ENCODE results near the gene ZBTB1. TPM values are rescaled to one million over a fixed set of nuclear protein-coding genes. Genes with fewer than 3 reads are reported as not detected.

ZBTB1 gene, protein sequence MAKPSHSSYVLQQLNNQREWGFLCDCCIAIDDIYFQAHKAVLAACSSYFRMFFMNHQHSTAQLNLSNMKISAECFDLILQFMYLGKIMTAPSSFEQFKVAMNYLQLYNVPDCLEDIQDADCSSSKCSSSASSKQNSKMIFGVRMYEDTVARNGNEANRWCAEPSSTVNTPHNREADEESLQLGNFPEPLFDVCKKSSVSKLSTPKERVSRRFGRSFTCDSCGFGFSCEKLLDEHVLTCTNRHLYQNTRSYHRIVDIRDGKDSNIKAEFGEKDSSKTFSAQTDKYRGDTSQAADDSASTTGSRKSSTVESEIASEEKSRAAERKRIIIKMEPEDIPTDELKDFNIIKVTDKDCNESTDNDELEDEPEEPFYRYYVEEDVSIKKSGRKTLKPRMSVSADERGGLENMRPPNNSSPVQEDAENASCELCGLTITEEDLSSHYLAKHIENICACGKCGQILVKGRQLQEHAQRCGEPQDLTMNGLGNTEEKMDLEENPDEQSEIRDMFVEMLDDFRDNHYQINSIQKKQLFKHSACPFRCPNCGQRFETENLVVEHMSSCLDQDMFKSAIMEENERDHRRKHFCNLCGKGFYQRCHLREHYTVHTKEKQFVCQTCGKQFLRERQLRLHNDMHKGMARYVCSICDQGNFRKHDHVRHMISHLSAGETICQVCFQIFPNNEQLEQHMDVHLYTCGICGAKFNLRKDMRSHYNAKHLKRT
- total RNA-seq: 167 TPM
- polyA plus RNA-seq: 10 to 100 TPM; 53.5 to 58.6 (median 56.5) TPM

DNA sequence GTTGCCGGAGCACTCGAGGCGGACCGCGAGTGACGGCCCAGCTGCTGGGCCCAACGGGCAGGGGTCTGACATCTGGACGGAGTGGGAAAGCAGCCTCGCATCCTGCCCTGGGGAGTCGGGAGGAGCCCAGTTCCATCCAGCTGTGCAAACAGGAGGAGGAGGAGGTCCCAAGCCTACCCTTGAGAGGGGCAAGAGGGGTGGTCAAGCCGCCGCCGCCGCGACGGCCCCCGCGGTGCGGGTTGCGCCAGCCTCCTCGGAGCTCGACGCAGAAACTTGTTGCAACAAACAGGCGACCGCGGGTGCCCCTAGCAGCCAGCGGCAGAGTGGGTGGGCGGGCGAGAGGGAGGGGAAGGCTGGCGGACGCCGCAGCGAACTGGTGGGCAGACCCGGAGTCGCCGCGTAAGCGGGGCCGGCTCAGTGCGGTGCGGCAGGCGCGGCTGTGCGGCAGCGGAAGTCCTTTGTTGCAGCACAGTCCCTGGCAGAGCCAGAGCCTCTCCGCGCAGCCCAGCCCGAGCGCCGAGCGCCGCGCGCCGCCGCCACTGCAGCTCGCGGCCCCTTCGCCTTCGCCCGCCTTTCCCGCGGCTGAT, at the start of gene ZBTB1:
ZBTB1 (plus strand) TSS at position 461 of the 587 bp plus-strand sequence. CDS start 16,735 bp downstream, outside the sequence.
- Mint-ChIP-seq H3K4me3 (peak within 1 kb of the TSS; percentile 90 to 100 (median 96)), H3K27ac (peak within 1 kb of the TSS; percentile 94 to 100 (median 100)), H3K36me3 (peaks cover 9% of the 10 kb centered on the region), H3K4me1 (peaks cover 24 to 68% (median 51%) of the 10 kb centered on the region in 4 donors), H3K9me3 (peaks cover 0 to 2% (median 0%) of the 10 kb centered on the region in 7 donors), H3K27me3 (peaks cover 8% of the 10 kb centered on the region)
- H3K4me1 ChIP-seq (ENCODE audit: control insufficient read depth, insufficient read depth, low read length, poor library complexity, severe bottlenecking): peaks cover 74% of the 10 kb centered on the region
- DNase-seq (peak; percentile 82 to 91 (median 90)), ATAC-seq (ENCODE audit: low read depth in 2 of 2) (peak; percentile 42)
- no peaks in the 10 kb centered on the region for H3K9me3 ChIP-seq (ENCODE audit: control insufficient read depth in 2 of 2, low read length in 2 of 2)
- no peaks in the 10 kb centered on the region for H3K36me3 ChIP-seq (ENCODE audit: control insufficient read depth, insufficient read depth, low read length)
- H3K27ac ChIP-seq (ENCODE audit: insufficient read depth, low read length, poor library complexity, severe bottlenecking): peak within 1 kb of the TSS; percentile 100
- no peaks in the 10 kb centered on the region for H3K27me3 ChIP-seq (ENCODE audit: control insufficient read depth, insufficient read depth, low read length)
- peak within 1 kb of the TSS; percentile 94 for H3K4me3 ChIP-seq (ENCODE audit: low read depth, low read length)

DNA sequence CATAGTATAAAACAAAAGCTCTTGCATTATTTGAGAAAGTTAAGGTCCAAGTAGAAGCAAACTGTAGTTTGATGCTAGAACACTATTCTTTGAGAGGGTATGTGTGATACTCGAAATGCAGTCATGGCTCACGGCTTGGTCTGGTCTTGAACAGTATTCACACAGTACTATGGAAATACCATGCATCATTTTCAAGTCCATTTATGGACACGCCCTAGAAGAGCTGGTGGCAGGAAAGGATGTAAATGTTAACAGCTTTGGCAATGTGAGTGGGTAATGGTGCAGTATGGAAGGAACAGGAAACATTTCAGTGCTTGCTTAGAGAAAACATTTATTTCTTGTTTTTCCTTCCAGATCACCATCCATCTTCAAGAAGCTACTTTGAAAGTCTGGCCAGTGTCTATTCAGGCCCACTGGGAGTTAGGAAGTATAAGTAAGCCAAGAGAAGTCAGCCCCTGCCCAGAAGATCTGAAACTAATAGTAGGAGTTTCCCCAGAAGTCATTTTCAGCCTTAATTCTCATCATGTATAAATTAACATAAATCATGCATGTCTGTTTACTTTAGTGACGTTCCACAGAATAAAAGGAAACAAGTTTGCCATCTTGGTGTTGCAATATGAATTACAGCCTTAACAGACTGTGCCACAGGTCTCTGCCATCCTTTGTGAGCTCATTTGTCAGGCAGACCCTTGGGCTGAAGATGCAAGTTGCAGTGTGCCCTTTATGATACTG, 45.0 kb upstream of the ZBTB1 start:
- no peaks in the 10 kb centered on the region for H3K27me3 Mint-ChIP-seq
- H3K4me3 Mint-ChIP-seq: peak overlapping the region in 1 of 4 donors; percentile 17
- H3K4me1 Mint-ChIP-seq: peaks cover 6 to 22% (median 10%) of the 10 kb centered on the region in 4 donors
- peak overlapping the region in 2 of 3 donors; percentile 13 to 65 for H3K27ac Mint-ChIP-seq
- Histone ChIP-seq H3K36me3 (ENCODE audit: control insufficient read depth, insufficient read depth, low read length) (peaks cover 14% of the 10 kb centered on the region), H3K4me3 (ENCODE audit: low read depth, low read length) (no peak overlapping the region), H3K27ac (ENCODE audit: insufficient read depth, low read length, poor library complexity, severe bottlenecking) (no peak overlapping the region), H3K27me3 (ENCODE audit: control insufficient read depth, insufficient read depth, low read length) (no peaks in the 10 kb centered on the region), H3K9me3 (ENCODE audit: control insufficient read depth in 2 of 2, low read length in 2 of 2) (no peaks in the 10 kb centered on the region), H3K4me1 (ENCODE audit: control insufficient read depth, insufficient read depth, low read length, poor library complexity, severe bottlenecking) (peaks cover 6% of the 10 kb centered on the region)
- no peak for ATAC-seq (ENCODE audit: low read depth in 2 of 2)
- H3K36me3 Mint-ChIP-seq: peaks cover 19% of the 10 kb centered on the region
- H3K9me3 Mint-ChIP-seq: no peaks in the 10 kb centered on the region
- DNase-seq: no peak

DNA sequence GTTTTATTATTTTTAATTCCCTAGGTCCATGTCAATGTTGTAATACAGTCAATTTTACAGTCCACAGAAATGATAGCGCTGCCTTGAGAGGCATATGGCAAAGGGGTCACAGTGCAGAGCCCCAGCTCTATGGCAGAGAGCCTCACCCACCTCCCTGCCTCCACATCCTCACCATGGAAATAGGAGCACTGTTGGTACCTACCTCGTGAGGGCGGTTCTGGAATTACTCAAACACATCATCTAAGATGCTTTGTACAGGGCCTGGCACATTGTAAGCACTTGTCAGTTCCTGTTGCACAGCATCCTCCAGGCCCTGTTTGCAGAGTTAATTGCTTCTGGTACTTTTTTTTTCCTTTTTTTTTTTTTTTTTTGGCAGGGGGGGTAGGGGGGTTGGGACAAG, 43.3 kb upstream of the ZBTB1 start:
- no peaks in the 10 kb centered on the region for H3K9me3 Mint-ChIP-seq
- H3K27ac Mint-ChIP-seq: no peak overlapping the region
- ATAC-seq (ENCODE audit: low read depth in 2 of 2) (no peak), DNase-seq (no peak)
- no peaks in the 10 kb centered on the region for H3K9me3 ChIP-seq (ENCODE audit: control insufficient read depth in 2 of 2, low read length in 2 of 2)
- no peaks in the 10 kb centered on the region for H3K27me3 Mint-ChIP-seq
- no peak overlapping the region for H3K27ac ChIP-seq (ENCODE audit: insufficient read depth, low read length, poor library complexity, severe bottlenecking)
- H3K4me1 ChIP-seq (ENCODE audit: control insufficient read depth, insufficient read depth, low read length, poor library complexity, severe bottlenecking): peaks cover 19% of the 10 kb centered on the region
- peaks cover 5% of the 10 kb centered on the region for H3K36me3 ChIP-seq (ENCODE audit: control insufficient read depth, insufficient read depth, low read length)
- no peaks in the 10 kb centered on the region for H3K27me3 ChIP-seq (ENCODE audit: control insufficient read depth, insufficient read depth, low read length)
- peaks cover 9% of the 10 kb centered on the region for H3K36me3 Mint-ChIP-seq
- peaks cover 11 to 32% (median 19%) of the 10 kb centered on the region in 4 donors for H3K4me1 Mint-ChIP-seq
- no peak overlapping the region for H3K4me3 Mint-ChIP-seq
- H3K4me3 ChIP-seq (ENCODE audit: low read depth, low read length): no peak overlapping the region

DNA sequence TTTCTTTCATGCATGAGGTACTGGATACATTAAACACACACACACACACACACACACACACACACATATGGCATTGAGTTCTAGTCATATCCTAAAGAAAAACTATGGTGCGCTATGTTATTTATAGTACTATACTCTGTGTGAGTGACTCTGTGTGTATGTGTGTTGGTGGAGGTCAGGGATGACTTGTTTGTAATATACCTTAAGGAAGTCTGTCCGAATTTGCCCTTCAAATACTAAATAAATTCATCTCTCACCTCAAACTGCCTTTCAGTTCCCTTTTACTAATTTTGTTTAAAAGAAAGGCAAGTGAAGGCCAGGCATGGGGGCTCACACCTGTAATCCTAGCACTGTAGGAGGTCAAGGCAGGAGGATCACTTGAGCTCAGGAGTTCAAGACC, 41.4 kb upstream of the ZBTB1 start:
- Histone ChIP-seq H3K36me3 (ENCODE audit: control insufficient read depth, insufficient read depth, low read length) (peaks cover 5% of the 10 kb centered on the region), H3K27me3 (ENCODE audit: control insufficient read depth, insufficient read depth, low read length) (no peaks in the 10 kb centered on the region), H3K9me3 (ENCODE audit: control insufficient read depth in 2 of 2, low read length in 2 of 2) (no peaks in the 10 kb centered on the region), H3K27ac (ENCODE audit: insufficient read depth, low read length, poor library complexity, severe bottlenecking) (no peak overlapping the region), H3K4me3 (ENCODE audit: low read depth, low read length) (no peak overlapping the region), H3K4me1 (ENCODE audit: control insufficient read depth, insufficient read depth, low read length, poor library complexity, severe bottlenecking) (peaks cover 37% of the 10 kb centered on the region)
- H3K36me3 Mint-ChIP-seq: peaks cover 5% of the 10 kb centered on the region
- peaks cover 26 to 49% (median 35%) of the 10 kb centered on the region in 4 donors for H3K4me1 Mint-ChIP-seq
- no peaks in the 10 kb centered on the region for H3K9me3 Mint-ChIP-seq
- H3K27me3 Mint-ChIP-seq: no peaks in the 10 kb centered on the region
- no peak overlapping the region for H3K27ac Mint-ChIP-seq
- no peak for DNase-seq
- ATAC-seq (ENCODE audit: low read depth in 2 of 2): no peak
- peak overlapping the region in 1 of 4 donors; percentile 86 for H3K4me3 Mint-ChIP-seq

DNA sequence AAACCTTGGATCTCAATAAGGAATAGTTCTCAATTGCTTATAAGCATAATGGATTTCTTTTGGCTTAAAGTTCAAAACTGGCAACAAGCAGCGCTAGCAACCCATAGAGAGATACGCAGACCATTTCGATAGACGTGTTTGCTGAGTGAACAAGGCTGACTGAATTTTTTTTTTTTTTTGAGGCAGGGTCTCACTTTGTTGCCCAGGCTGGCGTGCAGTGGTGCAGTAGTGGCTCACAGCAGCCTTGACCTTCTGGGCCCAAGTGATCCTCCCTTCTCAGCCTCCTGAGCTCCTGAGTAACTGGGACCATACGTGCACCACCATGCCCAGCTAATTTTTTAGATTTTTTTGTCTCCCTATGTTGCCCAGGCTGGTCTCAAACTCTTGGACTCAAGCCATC, 40.7 kb upstream of the ZBTB1 start:
- H3K4me3 ChIP-seq (ENCODE audit: low read depth, low read length): no peak overlapping the region
- H3K4me1 Mint-ChIP-seq: peaks cover 29 to 56% (median 39%) of the 10 kb centered on the region in 4 donors
- H3K27me3 Mint-ChIP-seq: no peaks in the 10 kb centered on the region
- DNase-seq: no peak
- H3K27ac ChIP-seq (ENCODE audit: insufficient read depth, low read length, poor library complexity, severe bottlenecking): no peak overlapping the region
- no peaks in the 10 kb centered on the region for H3K27me3 ChIP-seq (ENCODE audit: control insufficient read depth, insufficient read depth, low read length)
- H3K36me3 Mint-ChIP-seq: peaks cover 5% of the 10 kb centered on the region
- peak overlapping the region; percentile 29 to 88 (median 82) for H3K4me3 Mint-ChIP-seq
- H3K27ac Mint-ChIP-seq: peak overlapping the region in 2 of 3 donors; percentile 18 to 77
- peaks cover 38% of the 10 kb centered on the region for H3K4me1 ChIP-seq (ENCODE audit: control insufficient read depth, insufficient read depth, low read length, poor library complexity, severe bottlenecking)
- ATAC-seq (ENCODE audit: low read depth in 2 of 2): no peak
- H3K36me3 ChIP-seq (ENCODE audit: control insufficient read depth, insufficient read depth, low read length): peaks cover 5% of the 10 kb centered on the region
- no peaks in the 10 kb centered on the region for H3K9me3 Mint-ChIP-seq
- H3K9me3 ChIP-seq (ENCODE audit: control insufficient read depth in 2 of 2, low read length in 2 of 2): no peaks in the 10 kb centered on the region

DNA sequence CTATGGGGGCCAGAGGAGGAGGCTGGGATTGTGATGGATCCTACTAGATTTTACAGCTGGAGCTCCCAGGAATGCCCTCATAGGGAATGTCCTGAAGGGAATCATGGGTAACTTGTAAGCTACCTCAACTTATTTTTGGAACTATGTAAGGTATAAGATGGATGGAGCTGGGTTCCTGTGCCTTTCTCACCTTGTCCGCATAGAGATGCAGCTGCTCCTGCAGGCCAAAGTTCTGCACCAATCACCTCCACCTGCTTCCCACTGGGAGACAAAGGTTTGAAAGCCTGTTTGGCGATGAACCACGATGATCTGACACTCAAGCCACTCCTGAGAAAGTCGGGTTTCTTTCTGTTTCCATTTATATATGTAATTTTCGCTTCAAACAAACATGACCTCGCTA, 39.9 kb upstream of the ZBTB1 start:
- ATAC-seq (ENCODE audit: low read depth in 2 of 2) (no peak), DNase-seq (no peak)
- H3K4me1 ChIP-seq (ENCODE audit: control insufficient read depth, insufficient read depth, low read length, poor library complexity, severe bottlenecking): peaks cover 38% of the 10 kb centered on the region
- peaks cover 0 to 1% (median 0%) of the 10 kb centered on the region in 7 donors for H3K9me3 Mint-ChIP-seq
- H3K27ac Mint-ChIP-seq: peak overlapping the region; percentile 48 to 77 (median 66)
- peak overlapping the region; percentile 86 to 91 (median 88) for H3K4me3 Mint-ChIP-seq
- peak overlapping the region; percentile 77 for H3K4me3 ChIP-seq (ENCODE audit: low read depth, low read length)
- H3K9me3 ChIP-seq (ENCODE audit: control insufficient read depth in 2 of 2, low read length in 2 of 2): no peaks in the 10 kb centered on the region
- H3K36me3 ChIP-seq (ENCODE audit: control insufficient read depth, insufficient read depth, low read length): peaks cover 5% of the 10 kb centered on the region
- peaks cover 5% of the 10 kb centered on the region for H3K36me3 Mint-ChIP-seq
- H3K27me3 Mint-ChIP-seq: no peaks in the 10 kb centered on the region
- H3K27me3 ChIP-seq (ENCODE audit: control insufficient read depth, insufficient read depth, low read length): no peaks in the 10 kb centered on the region
- peak overlapping the region; percentile 1 for H3K27ac ChIP-seq (ENCODE audit: insufficient read depth, low read length, poor library complexity, severe bottlenecking)
- peaks cover 29 to 60% (median 40%) of the 10 kb centered on the region in 4 donors for H3K4me1 Mint-ChIP-seq

Measured in CD4-positive, CD25-positive, alpha-beta regulatory T cell (primary cell).